Effector memory CD4-positive, alpha-beta T cell (primary cell): ENCODE data around the gene ME1.
"Not testable (repeated sequence)": the region's sequence is repeated elsewhere in the genome, so short reads cannot be mapped to it uniquely, and the experiment has no call there.

Source experiments
- DNase-seq, 3 donors: peaks; one replicate each; pipeline ENCODE4 v3.0.0-alpha.2; 2020
- H3K27ac ChIP-seq: 2 replicates; pipeline ENCODE4 v1.7.0; 2013; ENCODE audit warnings: mild to moderate bottlenecking, low read length, moderate library complexity; ENCODE audit not compliant: insufficient read depth, poor library complexity, severe bottlenecking
- H3K27me3 ChIP-seq: replicated peaks from 2 replicates; pipeline ENCODE4 v1.7.0; 2013; ENCODE audit warnings: mild to moderate bottlenecking, low read length; ENCODE audit not compliant: insufficient read depth, control insufficient read depth, poor library complexity, severe bottlenecking
- H3K36me3 ChIP-seq: 2 replicates; pipeline ENCODE4 v1.7.0; 2013; ENCODE audit warnings: mild to moderate bottlenecking, low read length, moderate library complexity; ENCODE audit not compliant: control insufficient read depth, insufficient read depth
- H3K4me1 ChIP-seq: 2 replicates; pipeline ENCODE4 v1.7.0; 2013; ENCODE audit warnings: low read length, mild to moderate bottlenecking; ENCODE audit not compliant: control insufficient read depth, insufficient read depth, poor library complexity, severe bottlenecking
- H3K4me3 ChIP-seq: 2 replicates; pipeline ENCODE4 v1.7.0; 2013; ENCODE audit warnings: low read length, low read depth, mild to moderate bottlenecking; ENCODE audit not compliant: insufficient read depth, poor library complexity, severe bottlenecking
- H3K9me3 ChIP-seq: 2 replicates; pipeline ENCODE4 v1.7.0; 2013; ENCODE audit warnings: mild to moderate bottlenecking, low read length, moderate library complexity; ENCODE audit not compliant: control insufficient read depth

ME1 gene

DNA sequence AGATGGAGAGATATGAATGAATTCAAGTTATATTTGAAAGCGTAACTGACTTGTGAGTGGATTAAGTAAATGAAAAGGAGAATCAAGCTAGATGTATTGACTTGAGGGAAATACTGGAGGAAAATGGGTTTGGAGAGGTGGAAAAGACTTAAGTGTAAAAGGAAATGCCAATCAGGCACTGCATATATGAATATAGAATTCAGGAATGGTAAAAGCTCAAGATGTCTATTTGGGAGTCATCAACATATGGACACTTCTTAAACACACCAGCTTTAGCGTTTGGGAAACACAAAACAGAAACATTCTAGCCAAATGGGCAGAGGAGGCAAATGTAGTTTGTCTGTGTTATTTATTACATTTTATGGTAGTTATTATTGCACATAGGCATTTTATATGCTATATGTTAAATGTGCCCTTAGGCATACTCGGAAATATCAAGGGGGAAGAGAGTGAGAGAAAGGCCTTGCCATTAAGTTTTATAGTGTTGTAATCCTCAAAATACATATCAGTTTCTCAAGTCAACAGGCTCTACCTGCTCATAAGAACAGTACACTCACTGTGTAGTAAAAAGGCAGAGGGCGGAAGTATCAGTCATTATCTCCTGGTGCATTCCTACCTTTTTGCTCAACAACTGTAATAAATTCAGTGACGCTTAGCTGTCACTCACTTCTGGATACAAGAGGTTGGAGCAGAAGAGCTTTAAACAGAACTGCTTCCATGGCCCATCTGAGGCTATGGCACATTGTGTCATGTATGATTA is 33.7 kb upstream of the ME1 start:
- Histone ChIP-seq H3K27me3 (no peaks in the 10 kb centered on the region), H3K27ac (no peak overlapping the region), H3K36me3 (no peaks in the 10 kb centered on the region), H3K4me1 (no peaks in the 10 kb centered on the region), H3K9me3 (no peaks in the 10 kb centered on the region), H3K4me3 (no peak overlapping the region)
- DNase-seq = no peak

DNA sequence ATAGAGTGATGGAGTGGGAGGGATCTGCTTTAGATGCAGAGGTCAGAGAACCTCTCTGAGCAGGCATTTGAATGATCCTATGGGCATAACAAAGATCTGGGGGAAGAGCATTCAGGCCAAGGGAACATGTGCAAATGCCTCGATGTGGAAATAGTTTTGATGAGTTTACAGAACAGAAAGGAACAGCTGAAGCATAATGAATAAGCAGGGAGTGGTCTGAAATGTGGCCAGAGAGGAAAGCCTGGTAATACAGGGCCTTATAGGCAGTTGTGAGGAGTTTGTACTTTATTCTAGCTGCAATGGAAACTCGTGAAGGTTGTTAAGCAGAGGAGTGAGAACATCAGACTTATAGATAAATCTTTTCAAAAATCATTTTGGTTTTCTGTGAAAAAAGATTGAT is 33.0 kb upstream of the ME1 start:
- Histone ChIP-seq H3K36me3 (no peaks in the 10 kb centered on the region), H3K27me3 (no peaks in the 10 kb centered on the region), H3K4me1 (no peaks in the 10 kb centered on the region), H3K9me3 (no peaks in the 10 kb centered on the region), H3K27ac (no peak overlapping the region), H3K4me3 (no peak overlapping the region)
- DNase-seq = no peak

DNA sequence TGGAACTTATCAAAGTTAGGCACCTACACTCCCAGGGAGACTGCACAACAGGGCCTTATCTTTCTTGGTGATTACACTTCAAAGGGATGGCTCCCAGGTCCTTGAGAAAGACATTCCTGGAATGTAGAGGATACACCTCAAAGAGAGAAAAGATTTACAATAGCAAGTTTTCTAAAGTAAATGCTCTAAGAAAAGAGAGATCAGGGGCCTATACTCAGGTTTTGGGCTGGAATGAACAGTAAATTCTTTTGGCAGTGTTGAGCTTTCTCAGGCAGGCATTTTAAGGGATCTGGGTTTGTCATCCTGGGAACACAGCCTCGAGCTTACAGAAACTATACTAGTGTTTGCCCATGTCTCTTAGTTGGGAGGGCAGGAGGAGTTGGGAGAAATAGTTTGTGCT is 31.7 kb upstream of the ME1 start:
- Histone ChIP-seq H3K4me1 (no peaks in the 10 kb centered on the region), H3K4me3 (no peak overlapping the region), H3K27ac (no peak overlapping the region), H3K9me3 (no peaks in the 10 kb centered on the region), H3K36me3 (no peaks in the 10 kb centered on the region), H3K27me3 (no peaks in the 10 kb centered on the region)
- no peak for DNase-seq

DNA sequence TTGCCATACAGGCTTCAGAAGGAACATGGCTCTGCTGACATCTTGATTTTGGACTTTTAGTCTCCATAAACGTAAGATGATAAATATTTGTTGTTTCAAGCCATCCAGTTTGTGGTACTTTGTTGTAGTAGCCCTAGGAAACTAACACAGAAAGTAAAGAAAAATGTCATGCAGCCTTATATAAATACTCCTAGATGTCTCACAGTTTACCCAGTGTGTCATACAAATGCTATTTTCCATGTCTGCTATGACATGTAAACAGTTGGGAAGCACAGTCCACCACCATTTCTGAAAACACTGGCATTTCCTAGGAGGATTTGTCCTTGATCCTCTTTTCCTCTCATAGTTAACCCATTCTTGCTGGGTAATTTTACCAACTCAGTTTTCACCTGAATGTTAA is 30.6 kb upstream of the ME1 start:
- Histone ChIP-seq H3K9me3 (no peaks in the 10 kb centered on the region), H3K36me3 (no peaks in the 10 kb centered on the region), H3K4me1 (no peaks in the 10 kb centered on the region), H3K27me3 (no peaks in the 10 kb centered on the region), H3K4me3 (no peak overlapping the region), H3K27ac (no peak overlapping the region)
- DNase-seq = no peak

DNA sequence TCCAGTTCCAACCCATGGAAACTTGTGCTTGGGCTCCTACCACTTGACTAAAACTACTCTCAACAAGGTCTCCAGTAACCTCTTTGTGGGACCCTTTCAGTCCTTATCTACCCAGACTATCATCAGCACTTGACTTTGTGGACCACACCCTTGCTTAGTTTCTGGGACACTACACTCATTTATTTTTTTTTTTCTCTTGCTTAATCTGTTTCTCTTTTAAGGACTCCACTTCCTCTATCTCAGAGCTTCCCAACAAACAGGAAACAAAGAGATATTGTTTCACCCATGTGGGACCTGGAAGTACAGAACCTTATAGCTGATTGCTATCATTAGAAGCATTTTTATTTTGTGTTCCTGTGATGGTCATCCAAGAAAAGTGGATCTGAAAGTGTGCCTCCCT is 28.8 kb upstream of the ME1 start:
- no peaks in the 10 kb centered on the region for H3K4me1 ChIP-seq
- DNase-seq = no peak
- H3K36me3 ChIP-seq = no peaks in the 10 kb centered on the region
- H3K27ac ChIP-seq = no peak overlapping the region
- H3K9me3 ChIP-seq = no peaks in the 10 kb centered on the region
- H3K27me3 ChIP-seq = no peaks in the 10 kb centered on the region
- no peak overlapping the region for H3K4me3 ChIP-seq

DNA sequence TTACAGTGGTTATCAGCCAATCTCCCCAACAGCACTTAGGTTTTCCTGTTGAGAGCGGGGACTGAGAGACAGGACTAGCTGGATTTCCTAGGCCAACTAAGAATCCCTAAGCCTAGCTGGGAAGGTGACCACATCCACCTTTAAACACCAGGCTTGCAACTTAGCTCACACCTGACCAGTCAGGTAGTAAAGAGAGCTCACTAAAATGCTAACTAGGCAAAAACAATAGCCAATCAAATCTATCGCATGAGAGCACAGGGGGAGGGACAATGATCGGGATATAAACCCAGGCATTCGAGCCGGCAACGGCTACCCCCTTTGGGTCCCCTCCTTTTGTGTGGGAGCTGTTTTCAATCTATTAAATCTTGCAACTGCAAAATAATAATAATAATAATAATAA is 19.2 kb upstream of the ME1 start:
- not testable (repeated sequence) for DNase-seq, H3K27ac ChIP-seq, H3K4me3 ChIP-seq, H3K9me3 ChIP-seq, H3K4me1 ChIP-seq, H3K27me3 ChIP-seq, H3K36me3 ChIP-seq

DNA sequence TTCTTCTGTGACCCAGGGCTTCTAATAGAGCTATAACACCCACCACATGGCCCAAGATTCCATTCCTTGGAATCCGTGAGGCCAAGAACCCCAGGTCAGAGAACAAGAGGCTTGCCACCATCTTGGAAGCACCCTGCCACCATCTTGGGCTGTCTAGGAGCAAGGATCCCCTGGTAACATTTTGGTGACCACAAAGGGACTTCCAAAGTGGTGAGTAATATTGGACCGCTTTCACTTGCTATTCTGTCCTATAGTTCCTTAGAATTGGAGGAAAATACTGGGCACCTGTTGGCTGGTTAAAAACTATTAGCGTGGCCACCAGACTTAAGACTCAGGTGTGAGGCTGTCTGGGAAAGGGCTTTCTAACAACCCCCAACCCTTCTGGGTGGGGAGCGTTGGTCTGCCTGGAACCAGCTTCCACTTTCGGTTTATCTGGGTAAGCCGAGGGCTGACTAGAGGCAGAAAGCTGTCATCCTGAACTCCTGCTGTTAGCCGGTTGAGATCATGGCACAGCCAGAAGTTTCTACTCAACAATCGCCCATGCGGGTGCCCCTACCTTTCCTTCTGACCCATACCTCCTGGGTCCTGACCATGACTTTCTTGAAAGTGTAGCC is 13.3 kb upstream of the ME1 start:
- H3K4me1 ChIP-seq, DNase-seq: not testable (repeated sequence)

DNA sequence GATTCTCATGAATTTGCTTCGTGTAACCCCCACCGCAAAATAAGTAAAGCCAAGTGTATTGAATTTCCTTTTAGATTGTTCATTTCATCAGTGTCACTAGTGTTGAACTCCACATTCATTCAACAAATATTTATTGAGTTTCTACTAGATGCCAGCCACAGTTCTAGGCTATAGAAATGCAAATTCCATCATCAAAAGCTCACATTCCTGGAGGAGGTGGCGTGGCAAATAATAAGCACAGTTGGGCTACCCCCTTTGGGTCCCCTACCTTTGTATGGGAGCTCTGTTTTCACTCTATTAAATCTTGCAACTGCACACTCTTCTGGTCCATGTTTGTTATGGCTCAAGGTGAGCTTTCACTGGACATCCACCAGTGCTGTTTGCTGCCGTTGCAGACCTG is 12.7 kb upstream of the ME1 start:
- H3K27ac ChIP-seq = no peak overlapping the region
- no peaks in the 10 kb centered on the region for H3K27me3 ChIP-seq
- H3K4me3 ChIP-seq = no peak overlapping the region
- DNase-seq = no peak
- no peaks in the 10 kb centered on the region for H3K9me3 ChIP-seq
- no peaks in the 10 kb centered on the region for H3K4me1 ChIP-seq
- H3K36me3 ChIP-seq = no peaks in the 10 kb centered on the region

More for the DNA sequence above, 13.3 kb upstream of the ME1 start:
- not testable (repeated sequence) for H3K9me3 ChIP-seq, H3K4me3 ChIP-seq, H3K27me3 ChIP-seq, H3K36me3 ChIP-seq, H3K27ac ChIP-seq

DNA sequence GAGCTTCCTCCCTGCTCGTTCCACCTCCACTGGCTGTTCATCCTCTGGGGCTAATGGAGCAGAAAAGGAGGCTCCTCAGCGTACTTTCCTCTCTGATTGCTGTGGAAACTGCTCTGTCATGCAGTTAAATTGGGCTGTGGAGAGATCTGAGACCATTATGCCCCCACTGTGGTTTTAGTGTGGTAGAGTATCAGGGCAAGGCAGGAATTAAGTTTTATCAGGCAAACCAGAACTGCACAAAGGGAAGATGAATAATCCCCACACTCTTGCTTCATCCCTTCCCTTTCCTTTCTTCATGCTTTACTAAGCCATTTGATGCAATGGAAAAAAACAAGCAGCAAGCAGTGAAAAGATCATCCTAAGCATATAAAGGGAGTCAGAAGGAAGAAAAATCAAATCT is 11.9 kb upstream of the ME1 start:
- DNase-seq = no peak
- Histone ChIP-seq H3K4me3 (no peak overlapping the region), H3K4me1 (no peaks in the 10 kb centered on the region), H3K27me3 (no peaks in the 10 kb centered on the region), H3K27ac (no peak overlapping the region), H3K9me3 (no peaks in the 10 kb centered on the region), H3K36me3 (no peaks in the 10 kb centered on the region)

DNA sequence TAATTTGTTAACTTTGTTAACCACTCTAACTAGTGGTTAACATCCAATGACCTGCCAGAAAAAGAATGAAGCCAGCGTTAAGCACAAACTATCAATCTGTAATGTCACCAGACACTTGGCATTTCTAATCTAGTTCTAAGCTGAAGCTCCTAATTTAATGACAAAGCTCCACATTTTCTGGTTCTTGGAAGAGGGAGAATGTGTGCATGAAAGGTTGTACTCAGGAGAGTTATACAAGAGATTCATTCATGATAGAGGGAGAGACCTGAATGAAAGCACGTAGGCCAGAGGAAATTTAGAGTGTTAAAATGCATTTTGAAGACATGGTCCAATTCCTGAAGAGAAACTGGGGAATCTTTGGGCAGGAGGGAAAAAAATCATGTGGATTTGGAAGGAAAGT is 8.3 kb upstream of the ME1 start:
- Histone ChIP-seq H3K27me3 (no peaks in the 10 kb centered on the region), H3K27ac (no peak overlapping the region), H3K4me1 (no peaks in the 10 kb centered on the region), H3K4me3 (no peak overlapping the region), H3K36me3 (no peaks in the 10 kb centered on the region), H3K9me3 (no peaks in the 10 kb centered on the region)
- DNase-seq = no peak
